GM12801 (cell line): Measurements from ENCODE around the gene MSH3.

Source experiments
- TF ChIP-seq, protein P1 (sequence below): IDR thresholded peaks from one replicate; pipeline ENCODE4 v1.5.1; 2011; ENCODE audit warnings: control low read depth; ENCODE audit not compliant: insufficient read length; ENCODE audit errors: extremely low read depth

Gene MSH3

DNA sequence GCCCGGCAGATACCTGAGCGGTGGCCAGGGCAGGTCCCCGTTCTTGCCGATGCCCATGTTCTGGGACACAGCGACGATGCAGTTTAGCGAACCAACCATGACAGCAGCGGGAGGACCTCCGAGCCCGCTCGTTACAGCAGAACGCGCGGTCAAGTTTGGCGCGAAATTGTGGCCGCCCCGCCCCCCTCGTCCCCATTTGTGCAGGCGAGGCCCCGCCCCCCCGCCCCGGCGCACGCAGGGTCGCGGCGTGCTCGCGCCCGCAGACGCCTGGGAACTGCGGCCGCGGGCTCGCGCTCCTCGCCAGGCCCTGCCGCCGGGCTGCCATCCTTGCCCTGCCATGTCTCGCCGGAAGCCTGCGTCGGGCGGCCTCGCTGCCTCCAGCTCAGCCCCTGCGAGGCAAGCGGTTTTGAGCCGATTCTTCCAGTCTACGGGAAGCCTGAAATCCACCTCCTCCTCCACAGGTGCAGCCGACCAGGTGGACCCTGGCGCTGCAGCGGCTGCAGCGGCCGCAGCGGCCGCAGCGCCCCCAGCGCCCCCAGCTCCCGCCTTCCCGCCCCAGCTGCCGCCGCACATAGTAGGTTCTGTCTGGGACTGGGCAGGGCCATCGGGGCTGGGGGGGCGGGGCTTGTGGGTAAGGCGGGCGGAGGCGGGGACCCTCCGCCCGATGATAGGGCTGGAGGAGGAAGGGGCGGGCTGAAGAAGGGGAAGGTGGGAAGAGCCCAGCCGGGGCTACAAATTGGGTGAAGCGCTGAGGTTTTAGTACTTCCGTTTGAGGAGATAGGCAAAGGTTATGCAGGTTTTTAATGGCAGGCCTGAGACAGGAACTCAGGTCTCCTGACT is at the start of gene MSH3, which contains the start of gene DHFR:
Gene MSH3, plus strand, starts transcription at position 262 of the 840 bp plus-strand sequence. Its CDS starts 76 bp downstream, at position 338.
Gene DHFR, minus strand, starts transcription at position 593 of the 840 bp plus-strand sequence. Its CDS starts 494 bp downstream, at position 99.
- TF ChIP-seq, protein P1, sequence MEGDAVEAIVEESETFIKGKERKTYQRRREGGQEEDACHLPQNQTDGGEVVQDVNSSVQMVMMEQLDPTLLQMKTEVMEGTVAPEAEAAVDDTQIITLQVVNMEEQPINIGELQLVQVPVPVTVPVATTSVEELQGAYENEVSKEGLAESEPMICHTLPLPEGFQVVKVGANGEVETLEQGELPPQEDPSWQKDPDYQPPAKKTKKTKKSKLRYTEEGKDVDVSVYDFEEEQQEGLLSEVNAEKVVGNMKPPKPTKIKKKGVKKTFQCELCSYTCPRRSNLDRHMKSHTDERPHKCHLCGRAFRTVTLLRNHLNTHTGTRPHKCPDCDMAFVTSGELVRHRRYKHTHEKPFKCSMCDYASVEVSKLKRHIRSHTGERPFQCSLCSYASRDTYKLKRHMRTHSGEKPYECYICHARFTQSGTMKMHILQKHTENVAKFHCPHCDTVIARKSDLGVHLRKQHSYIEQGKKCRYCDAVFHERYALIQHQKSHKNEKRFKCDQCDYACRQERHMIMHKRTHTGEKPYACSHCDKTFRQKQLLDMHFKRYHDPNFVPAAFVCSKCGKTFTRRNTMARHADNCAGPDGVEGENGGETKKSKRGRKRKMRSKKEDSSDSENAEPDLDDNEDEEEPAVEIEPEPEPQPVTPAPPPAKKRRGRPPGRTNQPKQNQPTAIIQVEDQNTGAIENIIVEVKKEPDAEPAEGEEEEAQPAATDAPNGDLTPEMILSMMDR, result no peak

DNA sequence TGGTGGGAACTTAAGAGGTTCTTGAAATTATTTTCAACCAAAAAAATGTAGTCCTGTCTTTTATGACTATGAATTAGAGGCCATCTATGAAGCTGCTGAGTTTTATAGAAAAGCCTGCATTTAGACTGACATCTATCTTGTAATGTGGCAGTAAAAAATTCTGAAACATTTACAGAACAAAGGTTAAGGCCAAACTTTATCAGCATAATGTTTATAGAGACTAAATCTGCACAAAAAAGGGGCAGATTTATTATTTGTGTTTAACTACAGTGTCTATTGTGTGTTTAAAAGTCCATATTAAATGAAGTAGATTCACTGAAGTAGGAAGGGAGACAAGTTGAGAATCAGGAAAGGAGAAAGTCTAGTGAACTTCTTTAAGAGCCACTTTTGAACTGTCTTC is 47.1 kb upstream of the MSH3 start:
- TF ChIP-seq, protein P1, result no peak

DNA sequence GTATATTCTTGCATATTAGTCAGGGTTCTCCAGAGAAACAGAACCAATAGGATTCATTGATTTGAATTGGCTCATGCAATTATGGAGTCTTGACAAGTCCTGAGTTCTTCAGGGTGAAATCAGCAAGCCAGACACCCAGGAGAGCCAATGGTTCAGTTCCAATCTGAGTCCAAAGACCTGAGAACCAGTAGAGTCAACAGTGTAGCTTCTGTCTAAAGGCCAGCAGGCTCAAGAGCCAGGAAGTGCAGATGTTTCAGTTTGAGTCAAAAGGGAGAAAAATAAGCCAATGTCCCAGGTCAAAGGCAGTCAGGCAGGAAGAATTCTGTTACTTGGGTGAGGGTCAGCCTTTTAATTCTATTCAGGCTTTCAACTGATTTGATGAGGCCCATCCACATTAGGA is 46.6 kb upstream of the MSH3 start:
- TF ChIP-seq, protein P1, result no peak

DNA sequence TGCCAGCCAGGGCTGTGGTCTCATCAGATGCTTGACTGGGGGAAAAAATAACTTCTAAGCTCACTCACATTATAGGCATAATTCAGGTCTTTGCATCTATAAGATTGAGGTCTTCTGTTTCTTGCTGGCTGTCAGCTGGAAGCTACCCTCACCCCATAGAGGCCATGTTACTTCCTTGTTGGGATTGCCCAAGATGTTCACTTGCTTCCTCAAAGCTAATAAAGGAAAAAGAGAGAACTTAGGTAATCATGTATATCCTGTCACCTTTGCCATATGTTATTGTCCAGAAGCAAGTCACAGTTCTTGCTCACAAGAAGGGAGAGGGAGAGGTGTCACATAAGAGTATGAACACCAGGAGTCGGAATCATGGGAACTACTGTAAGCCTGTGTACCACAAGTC is 45.7 kb upstream of the MSH3 start:
- TF ChIP-seq, protein P1, result no peak

DNA sequence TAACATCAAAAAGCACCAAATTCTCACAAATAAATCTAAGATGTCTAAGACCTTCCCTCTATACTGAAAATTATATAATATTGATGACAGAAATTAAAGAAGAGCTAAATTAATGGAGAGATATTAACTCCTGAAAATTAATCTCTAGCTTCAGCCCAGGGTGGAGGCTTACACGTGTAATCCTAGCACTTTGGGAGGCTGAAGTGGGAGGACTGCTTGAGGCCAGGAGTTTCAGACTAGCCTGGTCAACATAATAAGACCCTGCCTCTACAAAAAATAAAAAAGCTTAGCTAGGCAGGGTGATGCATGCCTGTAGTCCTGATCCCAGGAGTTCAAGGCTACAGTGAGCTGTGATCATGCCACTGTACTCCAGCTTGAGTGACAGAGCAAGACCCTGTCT is 44.8 kb upstream of the MSH3 start:
- TF ChIP-seq, protein P1, result no peak

DNA sequence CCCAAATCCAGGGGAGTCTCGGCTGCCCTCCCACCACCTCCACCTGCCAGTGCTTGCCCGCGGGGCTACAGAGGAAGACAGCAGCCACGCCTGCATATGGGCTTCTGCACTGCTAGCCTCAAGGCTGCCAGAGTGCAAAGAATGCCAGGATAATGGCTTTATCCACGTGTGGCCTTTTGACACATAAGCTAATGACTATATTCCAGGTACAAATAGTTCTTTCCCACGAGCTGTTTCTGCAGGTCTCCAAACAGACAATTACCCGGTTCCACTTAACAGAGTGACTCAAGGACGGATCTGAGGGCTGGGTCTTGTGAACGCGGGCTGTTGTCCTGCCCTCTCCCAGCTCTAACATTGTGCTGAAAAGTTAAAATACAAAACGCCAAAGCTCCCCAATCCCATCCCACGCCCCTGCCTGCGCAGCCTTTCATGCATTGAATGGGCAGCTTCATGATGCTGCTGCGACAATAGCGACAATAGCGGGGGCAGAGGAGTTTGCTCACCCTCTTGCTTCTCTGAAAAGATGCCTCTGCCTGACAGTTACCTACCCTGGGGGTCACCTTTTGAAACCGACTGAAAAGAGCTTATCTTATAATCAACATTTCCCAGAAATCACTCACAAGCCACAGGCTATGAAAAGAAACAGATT is 39.1 kb upstream of the MSH3 start:
- TF ChIP-seq, protein P1, result no peak

DNA sequence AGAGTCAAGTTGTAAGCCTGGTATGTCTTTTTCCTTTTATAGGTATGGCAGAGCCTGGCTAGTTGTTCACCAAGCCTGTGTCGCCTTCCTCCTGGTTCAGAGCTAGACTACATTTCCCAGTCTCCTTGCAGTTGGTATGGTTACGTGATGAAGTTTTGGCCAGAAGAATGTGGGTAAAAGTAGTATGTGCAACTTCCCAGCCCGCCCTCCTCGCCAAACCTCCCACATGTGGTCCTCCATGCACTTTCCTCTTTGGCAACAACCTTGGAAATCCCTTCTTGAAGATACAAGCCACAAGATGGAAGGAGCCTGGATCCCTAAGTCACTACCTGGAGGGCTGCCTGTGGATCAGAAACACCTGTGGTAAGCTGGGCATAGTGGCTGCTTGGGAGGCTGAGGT is 36.0 kb upstream of the MSH3 start:
- TF ChIP-seq, protein P1, result no peak
